ENCODE results near the gene MOV10. TPM values are rescaled to one million over a fixed set of nuclear protein-coding genes. Genes with fewer than 3 reads are reported as not detected.

MOV10 gene
- total and polyA plus RNA-seq, 9 of the 15 experiments (the other 6 are each of a cell fraction or from before 2014, with no cell fraction given): 16.7 to 105 (median 49.5) TPM

GRCh38 chr1:112674440-112674985, at the start of gene MOV10 (continued):
- TF ChIP-seq ELF2 (CRISPR knock-in tag; IDR thresholded peaks at IDR 0.05) (peak; percentile 82), ETV6 (IDR thresholded peaks at IDR 0.05; ENCODE audit: borderline replicate concordance in 1 of 2, low read depth in 2 of 2, low read length in 1 of 2) (0 out of 4 replicates have a peak, but pooled peaks of 1 of the 2 experiments have one; percentile 14), ETV6 (CRISPR knock-in tag; IDR thresholded peaks at IDR 0.05; ENCODE audit: borderline replicate concordance) (no peak), NFRKB (IDR thresholded peaks at IDR 0.05; ENCODE audit: low read depth) (peak; percentile 78; the same call in 1 of the 2 replicates), FOXP1 (CRISPR knock-in tag; IDR thresholded peaks at IDR 0.05) (no peak; the same call in 1 of the 2 replicates), PRPF4 (IDR thresholded peaks at IDR 0.05; ENCODE audit: insufficient read depth, low read depth, low read length, poor library complexity, severe bottlenecking) (no peak), GTF2E2 (tag; IDR thresholded peaks at IDR 0.05) (0 out of 2 replicates have a peak, but pooled peaks have one; percentile 33), ZNF12 (CRISPR knock-in tag; IDR thresholded peaks at IDR 0.05) (0 out of 2 replicates have a peak, but pooled peaks have one; percentile 20), RFX5 (IDR thresholded peaks at IDR 0.05; ENCODE audit: low read depth, low read length) (no peak), EHMT2 (IDR thresholded peaks at IDR 0.05) (no peak), POLR2A (conservative IDR thresholded peaks at IDR 0.05) (peak; percentile 87), NR4A1 (CRISPR knock-in tag; IDR thresholded peaks at IDR 0.05) (no peak), NR4A1 (tag; IDR thresholded peaks at IDR 0.05) (no peak; the same call in 1 of the 2 replicates), MCM7 (IDR thresholded peaks at IDR 0.05) (no peak), FOXK2 (conservative IDR thresholded peaks at IDR 0.05 in 1 of 2, IDR thresholded peaks at IDR 0.05 in 1 of 2; ENCODE audit: low read depth in 2 of 2) (peak in 1 of 2 experiments; percentile 13; a peak in 1 of 4 replicates), LARP7 (IDR thresholded peaks at IDR 0.05) (peak; percentile 77; the same call in 1 of the 2 replicates), TCFL5 (CRISPR knock-in tag; conservative IDR thresholded peaks at IDR 0.05) (no peak), POLR2G (IDR thresholded peaks at IDR 0.05; ENCODE audit: low read depth, low read length) (peak; percentile 93), ELK3 (CRISPR knock-in tag; IDR thresholded peaks at IDR 0.05) (peak; percentile 48; the same call in 1 of the 2 replicates), ZNF280B (CRISPR knock-in tag; IDR thresholded peaks at IDR 0.05) (peak; percentile 71; the same call in 1 of the 2 replicates), ZNF3 (CRISPR knock-in tag; IDR thresholded peaks at IDR 0.05) (0 out of 2 replicates have a peak, but pooled peaks have one; percentile 6), CBX1 (IDR thresholded peaks at IDR 0.05; ENCODE audit: low read depth) (peak; percentile 41; the same call in 1 of the 2 replicates), DNMT1 (IDR thresholded peaks at IDR 0.05) (peak; percentile 16; the same call in 1 of the 2 replicates), KLF16 (IDR thresholded peaks at IDR 0.05) (peak; percentile 30; the same call in 1 of the 2 replicates), USF2 (CRISPR knock-in tag; IDR thresholded peaks at IDR 0.05) (no peak)
